GM23248 (cell line): ENCODE measurements around the gene CDK13. TPM values are rescaled to one million over a fixed set of nuclear protein-coding genes. Genes with fewer than 3 reads are reported as not detected.

Source experiments
- DNase-seq: peaks from one replicate; pipeline ENCODE4 v3.0.0-alpha.2; 2015
- H2AFZ ChIP-seq: fragments of 200-600 bp; sonication (generic); 2 replicates; pipeline ENCODE4 v1.6.1; 2016; ENCODE audit warnings: antibody characterized with exemption
- H3F3A ChIP-seq: fragments of 200-600 bp; sonication (generic); 2 replicates; pipeline ENCODE4 v1.6.1; 2016; ENCODE audit warnings: mild to moderate bottlenecking, antibody characterized with exemption, mixed run types; ENCODE audit not compliant: insufficient read depth
- H3K27ac ChIP-seq: fragments of 200-600 bp; sonication (generic); 2 replicates; pipeline ENCODE4 v1.5.1; 2016; ENCODE audit warnings: mild to moderate bottlenecking
- H3K27me3 ChIP-seq: fragments of 200-600 bp; sonication (generic); replicated peaks from 2 replicates; pipeline ENCODE4 v1.6.1; 2016; ENCODE audit warnings: mild to moderate bottlenecking; ENCODE audit not compliant: insufficient read depth
- H3K36me3 ChIP-seq: fragments of 200-600 bp; sonication (generic); 2 replicates; pipeline ENCODE4 v1.6.1; 2016; ENCODE audit warnings: low read depth, mild to moderate bottlenecking
- H3K4me1 ChIP-seq: fragments of 200-600 bp; sonication (generic); 2 replicates; pipeline ENCODE4 v1.6.1; 2016; ENCODE audit warnings: mild to moderate bottlenecking; ENCODE audit not compliant: insufficient read depth
- H3K4me2 ChIP-seq: fragments of 200-600 bp; sonication (generic); one replicate; pipeline ENCODE4 v1.6.1; 2016; ENCODE audit warnings: mild to moderate bottlenecking; ENCODE audit not compliant: unreplicated experiment
- H3K4me3 ChIP-seq: fragments of 200-600 bp; sonication (generic); 2 replicates; pipeline ENCODE4 v1.5.1; 2016; ENCODE audit warnings: mild to moderate bottlenecking
- H3K79me2 ChIP-seq: fragments of 200-600 bp; sonication (generic); 2 replicates; pipeline ENCODE4 v1.6.1; 2016; ENCODE audit warnings: mild to moderate bottlenecking; ENCODE audit not compliant: insufficient read depth
- H3K9ac ChIP-seq: fragments of 200-600 bp; sonication (generic); 2 replicates; pipeline ENCODE4 v1.6.1; 2016; ENCODE audit warnings: mild to moderate bottlenecking
- H3K9me2 ChIP-seq: fragments of 200-600 bp; sonication (generic); 2 replicates; pipeline ENCODE4 v1.6.1; 2016; ENCODE audit warnings: mixed run types, mild to moderate bottlenecking, moderate library complexity; ENCODE audit not compliant: insufficient read depth
- H3K9me3 ChIP-seq: fragments of 200-600 bp; sonication (generic); one replicate; pipeline ENCODE4 v1.6.1; 2017; ENCODE audit warnings: low read depth
- H4K20me1 ChIP-seq: fragments of 200-600 bp; sonication (generic); 2 replicates; pipeline ENCODE4 v1.6.0; 2016; ENCODE audit not compliant: insufficient read depth
- EZH2 ChIP-seq: fragments of 200-600 bp; sonication (generic); IDR thresholded peaks from 2 replicates; pipeline ENCODE4 v1.6.1; 2018; ENCODE audit warnings: antibody characterized with exemption, mild to moderate bottlenecking; ENCODE audit not compliant: insufficient read depth, poor library complexity, severe bottlenecking
- EZH2phosphoT487 ChIP-seq: fragments of 200-600 bp; sonication (generic); IDR thresholded peaks from 2 replicates; pipeline ENCODE4 v1.6.1; 2018; ENCODE audit warnings: antibody characterized with exemption, moderate library complexity, mild to moderate bottlenecking, low read depth; ENCODE audit not compliant: insufficient read depth
- WGBS, 2 experiments: methylation state at CpG; one replicate each; pipeline ENCODE4 v1.1.6; 2015 to 2017; ENCODE audit warnings: low lambda C conversion rate in 2 of 2, low coverage in 1 of 2; ENCODE audit errors: missing lambda C conversion rate in 2 of 2; 5-methylcytosine and 5-hydroxymethylcytosine counted together
- in situ Hi-C: fragments of 300-500 bp; cut with MboI; formaldehyde crosslinking; loops from 2 replicates; pipeline ENCODE4 v1.15.0; 2020
- polyA plus RNA-seq: library from polyadenylated mRNA; unstranded; fragments of >200 nt; fragmentation: Nextera tagmentation; extraction: Ambion mirVana; gene quantifications from 2 replicates; pipeline ENCODE4 v1.2.1, GENCODE V29; 2016
- total RNA-seq: library from RNA; depleted of rRNA; stranded (reverse); fragments of >200 nt; shearing (Covaris generic); gene quantifications from 2 replicates; pipeline ENCODE4 v1.2.3, GENCODE V29; 2014; rRNA removed

CDK13 gene
- total RNA-seq (41.4 and 52.9 TPM in 2 replicates), polyA plus RNA-seq (11.0 and 13.3 TPM in 2 replicates)

GRCh38 chr7:39949971-39950472 lies at the start of gene CDK13:
TSS of gene CDK13 (plus strand) at chr7:39950256. CDS start at chr7:39950642, 386 bp downstream.
- peak within 1 kb of the TSS; percentile 99 for H3K4me2 ChIP-seq
- peak within 1 kb of the TSS; percentile 97 for H3K27ac ChIP-seq
- peak within 1 kb of the TSS; percentile 95 for H3K9ac ChIP-seq
- in situ Hi-C loops: no loop called here
- H3F3A ChIP-seq: peaks cover 41% of the 10 kb centered on the region
- H3K9me3 ChIP-seq: no peaks in the 10 kb centered on the region
- peak within 1 kb of the TSS; percentile 98 for H3K4me3 ChIP-seq
- WGBS, 2 experiments: 0 to 2% methylated on average over 42 to 43 of the region's 59 CpGs
- peak within 1 kb of the TSS; percentile 95 for H2AFZ ChIP-seq
- H3K79me2 ChIP-seq: peaks cover 47% of the 10 kb centered on the region
- no peaks in the 10 kb centered on the region for H3K36me3 ChIP-seq
- H3K4me1 ChIP-seq: peaks cover 23% of the 10 kb centered on the region
- no peak for TF ChIP-seq EZH2
- no peak for TF ChIP-seq EZH2phosphoT487
- DNase-seq: peak; percentile 84
- peaks cover 18% of the 10 kb centered on the region; the same call in 1 of the 2 replicates for H4K20me1 ChIP-seq
- H3K27me3 ChIP-seq: no peaks in the 10 kb centered on the region
- no peaks in the 10 kb centered on the region for H3K9me2 ChIP-seq

- H3K27ac ChIP-seq: no peak overlapping the region
- no peak overlapping the region for H3K4me2 ChIP-seq
- no peak overlapping the region for H2AFZ ChIP-seq
- no peaks in the 10 kb centered on the region for H3K4me1 ChIP-seq
- H3K36me3 ChIP-seq: no peaks in the 10 kb centered on the region
- H3F3A ChIP-seq: no peaks in the 10 kb centered on the region; the same call in 1 of the 2 replicates
- in situ Hi-C loops: no loop called here
- no peaks in the 10 kb centered on the region for H3K79me2 ChIP-seq
- WGBS, 2 experiments: 40 to 44% methylated on average over 2 of the region's 2 CpGs
- peak; percentile 35 for DNase-seq
- TF ChIP-seq EZH2phosphoT487 (no peak), EZH2 (no peak)
- H3K4me3 ChIP-seq: no peak overlapping the region
- H3K27me3 ChIP-seq: peaks cover 22% of the 10 kb centered on the region; the same call in 1 of the 2 replicates
- H3K9me3 ChIP-seq: no peaks in the 10 kb centered on the region
- no peaks in the 10 kb centered on the region for H4K20me1 ChIP-seq
- H3K9ac ChIP-seq: no peak overlapping the region
- no peaks in the 10 kb centered on the region for H3K9me2 ChIP-seq
These were observed 46.0 kb upstream of the CDK13 start for GRCh38 chr7:39904077-39904486.

- Histone ChIP-seq H2AFZ (no peak overlapping the region), H3K27ac (no peak overlapping the region), H4K20me1 (no peaks in the 10 kb centered on the region), H3K4me2 (no peak overlapping the region), H3K9me2 (no peaks in the 10 kb centered on the region), H3K4me3 (no peak overlapping the region), H3K27me3 (peaks cover 13% of the 10 kb centered on the region; the same call in 1 of the 2 replicates), H3F3A (no peaks in the 10 kb centered on the region; the same call in 1 of the 2 replicates), H3K9me3 (no peaks in the 10 kb centered on the region), H3K9ac (no peak overlapping the region), H3K4me1 (no peaks in the 10 kb centered on the region), H3K79me2 (no peaks in the 10 kb centered on the region), H3K36me3 (no peaks in the 10 kb centered on the region)
- in situ Hi-C loops: no loop called here
- no peak for DNase-seq
- 61 to 67% methylated on average over 4 of the region's 4 CpGs for WGBS, 2 experiments
- TF ChIP-seq EZH2phosphoT487: no peak
- TF ChIP-seq EZH2: no peak
These were observed 41.9 kb upstream of the CDK13 start for GRCh38 chr7:39908141-39908540.

GRCh38 chr7:39908973-39909372 lies 41.1 kb upstream of the CDK13 start:
- Histone ChIP-seq H3K27ac (no peak overlapping the region), H3K4me1 (no peaks in the 10 kb centered on the region), H3K4me2 (no peak overlapping the region), H3F3A (no peaks in the 10 kb centered on the region; the same call in 1 of the 2 replicates), H4K20me1 (no peaks in the 10 kb centered on the region), H3K9me3 (no peaks in the 10 kb centered on the region), H3K9ac (no peak overlapping the region), H3K36me3 (no peaks in the 10 kb centered on the region), H3K4me3 (no peak overlapping the region), H3K79me2 (no peaks in the 10 kb centered on the region), H3K27me3 (peaks cover 13% of the 10 kb centered on the region; the same call in 1 of the 2 replicates), H2AFZ (no peak overlapping the region), H3K9me2 (no peaks in the 10 kb centered on the region)
- no peak for TF ChIP-seq EZH2
- no peak for TF ChIP-seq EZH2phosphoT487
- in situ Hi-C loops: no loop called here
- WGBS, 2 experiments: 63 to 66% methylated on average over 4 of the region's 4 CpGs
- no peak for DNase-seq
